HK-2 (cell line): ENCODE measurements around the gene VSIG10L2.
A peak's percentile ranks its signal among the peaks of the same experiment; 100 is the strongest.
"Not testable (repeated sequence)": the region's sequence is repeated elsewhere in the genome, so short reads cannot be mapped to it uniquely, and the experiment has no call there.

ENCODE experiments used
- DNase-seq: peaks from one replicate; pipeline ENCODE4 v3.0.0-alpha.2; 2018; ENCODE audit not compliant: unreplicated experiment

VSIG10L2 gene

GRCh38 chr11:125967515-125967914 is 21.7 kb downstream of the VSIG10L2 start:
- DNase-seq, result no peak

GRCh38 chr11:125968354-125968753 is 22.5 kb downstream of the VSIG10L2 start:
- DNase-seq, result no peak

- DNase-seq, result no peak
Measured at GRCh38 chr11:125971618-125972017, 25.8 kb downstream of the VSIG10L2 start.

- DNase-seq, result no peak
Measured at GRCh38 chr11:125974284-125974683, 28.4 kb downstream of the VSIG10L2 start.

GRCh38 chr11:125975634-125976033 is 29.8 kb downstream of the VSIG10L2 start:
- DNase-seq, result no peak

GRCh38 chr11:125976156-125976555 is 30.3 kb downstream of the VSIG10L2 start:
- no peak for DNase-seq

- DNase-seq, result no peak
Measured at GRCh38 chr11:125977333-125977732, 31.5 kb downstream of the VSIG10L2 start.

GRCh38 chr11:125978181-125978716 is 32.4 kb downstream of the VSIG10L2 start:
- DNase-seq, result no peak

GRCh38 chr11:125978778-125979407 is 33.0 kb downstream of the VSIG10L2 start:
- no peak for DNase-seq

GRCh38 chr11:125979511-125979910 is 33.7 kb downstream of the VSIG10L2 start:
- no peak for DNase-seq

GRCh38 chr11:125980436-125980835 is 34.6 kb downstream of the VSIG10L2 start:
- no peak for DNase-seq

- no peak for DNase-seq
Measured at GRCh38 chr11:125982348-125982730, 36.5 kb downstream of the VSIG10L2 start.

GRCh38 chr11:125985956-125986355 is 40.1 kb downstream of the VSIG10L2 start:
- DNase-seq, result not testable (repeated sequence)

- DNase-seq, result no peak
Measured at GRCh38 chr11:125987066-125987641, 41.3 kb downstream of the VSIG10L2 start.

GRCh38 chr11:125990244-125990643 is 44.4 kb downstream of the VSIG10L2 start:
- peak; percentile 7 for DNase-seq

GRCh38 chr11:125992893-125993292 is 47.0 kb downstream of the VSIG10L2 start:
- DNase-seq, result no peak

GRCh38 chr11:125994509-125994908 is 48.7 kb downstream of the VSIG10L2 start:
- no peak for DNase-seq

GRCh38 chr11:125995313-125995712 is 49.5 kb downstream of the VSIG10L2 start:
- no peak for DNase-seq

GRCh38 chr11:125998267-125998666 is 52.4 kb downstream of the VSIG10L2 start:
- no peak for DNase-seq

- no peak for DNase-seq
Measured at GRCh38 chr11:125999234-125999880, 53.5 kb downstream of the VSIG10L2 start.

GRCh38 chr11:126002181-126002580 is 56.3 kb downstream of the VSIG10L2 start:
- no peak for DNase-seq
